OCI-LY3 (cell line): Measurements from ENCODE around the gene SCRN1.

Experiments used
- H2AFZ ChIP-seq: fragments of 200-600, 300-600 bp; shearing (Covaris generic); 2 replicates; pipeline ENCODE4 v1.6.0; 2014; ENCODE audit warnings: antibody characterized with exemption, low read depth, low read length
- H3K27ac ChIP-seq: fragments of 200-600, 300-600 bp; sonication (generic); 2 replicates; pipeline ENCODE4 v1.5.1; 2014; ENCODE audit warnings: mild to moderate bottlenecking, low read length, moderate library complexity, mixed read lengths
- H3K27me3 ChIP-seq: fragments of 200-600, 300-600 bp; sonication (generic); 2 replicates; pipeline ENCODE4 v1.6.1; 2014; ENCODE audit warnings: low read depth, low read length, mixed read lengths
- H3K36me3 ChIP-seq: fragments of 200-600, 300-600 bp; sonication (generic); replicated peaks from 2 replicates; pipeline ENCODE3; 2014; ENCODE audit warnings: low read depth, low read length, mixed read lengths
- H3K4me1 ChIP-seq: fragments of 300-600, 200-600 bp; sonication (generic); 2 replicates; pipeline ENCODE4 v1.6.1; 2014; ENCODE audit warnings: low read length, mixed read lengths
- H3K4me2 ChIP-seq: fragments of 200-600, 300-600 bp; sonication (generic); 2 replicates; pipeline ENCODE4 v1.6.1; 2014; ENCODE audit warnings: low read length, mixed read lengths
- H3K4me3 ChIP-seq: fragments of 300-600, 200-600 bp; sonication (generic); 2 replicates; pipeline ENCODE4 v1.5.1; 2014; ENCODE audit warnings: antibody characterized with exemption, mild to moderate bottlenecking, low read length, moderate library complexity
- H3K79me2 ChIP-seq: fragments of 300-600, 200-600 bp; shearing (Covaris generic); 2 replicates; pipeline ENCODE4 v1.6.1; 2014; ENCODE audit warnings: mild to moderate bottlenecking, low read length, mixed read lengths
- H3K9ac ChIP-seq: fragments of 300-600, 200-600 bp; shearing (Covaris generic); 2 replicates; pipeline ENCODE4 v1.6.0; 2014; ENCODE audit warnings: mild to moderate bottlenecking, low read length, moderate library complexity
- H3K9me3 ChIP-seq: fragments of 200-600, 300-600 bp; shearing (Covaris generic); 2 replicates; pipeline ENCODE4 v1.6.1; 2014; ENCODE audit warnings: low read length, mixed read lengths; ENCODE audit not compliant: insufficient read depth
- H4K20me1 ChIP-seq: fragments of 200-600, 300-600 bp; sonication (generic); 2 replicates; pipeline ENCODE4 v1.6.1; 2016; ENCODE audit warnings: low read length, mixed read lengths; ENCODE audit not compliant: insufficient read depth
- EZH2phosphoT487 ChIP-seq: fragments of 200-600 bp; shearing (Covaris generic); IDR thresholded peaks from 2 replicates; pipeline ENCODE4 v1.6.1; 2018; ENCODE audit warnings: antibody characterized with exemption, mixed run types, low read depth
- TF ChIP-seq, protein P1 (sequence below): fragments of 200-600, 300-600 bp; sonication (generic); IDR thresholded peaks from 2 replicates; pipeline ENCODE4 v1.5.1; 2014; ENCODE audit warnings: antibody characterized with exemption, low read length, low read depth

SCRN1 gene

DNA sequence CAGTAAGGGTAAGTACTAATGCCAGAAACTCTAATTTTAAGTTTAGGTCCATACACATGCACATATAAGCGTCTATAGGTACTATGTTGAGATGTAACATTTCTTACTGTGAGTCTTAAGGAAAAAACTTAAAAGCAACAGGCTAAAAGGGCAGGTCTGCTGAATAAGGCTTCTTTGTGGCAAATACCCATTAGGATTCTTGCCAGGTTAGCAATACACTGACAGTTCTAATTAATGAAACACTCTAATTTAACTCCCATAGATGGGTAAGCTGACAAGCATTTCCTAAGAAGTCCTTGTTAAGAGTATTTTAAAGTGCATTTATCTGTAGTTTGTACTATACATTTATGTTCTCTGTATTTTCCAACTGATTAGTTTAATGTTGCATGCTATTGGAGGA lies 14.0 kb downstream of the SCRN1 start:
- no peak overlapping the region for H3K27ac ChIP-seq
- TF ChIP-seq, protein P1, sequence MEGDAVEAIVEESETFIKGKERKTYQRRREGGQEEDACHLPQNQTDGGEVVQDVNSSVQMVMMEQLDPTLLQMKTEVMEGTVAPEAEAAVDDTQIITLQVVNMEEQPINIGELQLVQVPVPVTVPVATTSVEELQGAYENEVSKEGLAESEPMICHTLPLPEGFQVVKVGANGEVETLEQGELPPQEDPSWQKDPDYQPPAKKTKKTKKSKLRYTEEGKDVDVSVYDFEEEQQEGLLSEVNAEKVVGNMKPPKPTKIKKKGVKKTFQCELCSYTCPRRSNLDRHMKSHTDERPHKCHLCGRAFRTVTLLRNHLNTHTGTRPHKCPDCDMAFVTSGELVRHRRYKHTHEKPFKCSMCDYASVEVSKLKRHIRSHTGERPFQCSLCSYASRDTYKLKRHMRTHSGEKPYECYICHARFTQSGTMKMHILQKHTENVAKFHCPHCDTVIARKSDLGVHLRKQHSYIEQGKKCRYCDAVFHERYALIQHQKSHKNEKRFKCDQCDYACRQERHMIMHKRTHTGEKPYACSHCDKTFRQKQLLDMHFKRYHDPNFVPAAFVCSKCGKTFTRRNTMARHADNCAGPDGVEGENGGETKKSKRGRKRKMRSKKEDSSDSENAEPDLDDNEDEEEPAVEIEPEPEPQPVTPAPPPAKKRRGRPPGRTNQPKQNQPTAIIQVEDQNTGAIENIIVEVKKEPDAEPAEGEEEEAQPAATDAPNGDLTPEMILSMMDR, result no peak
- TF ChIP-seq EZH2phosphoT487, result no peak
- H3K9me3 ChIP-seq, result no peaks in the 10 kb centered on the region
- no peak overlapping the region for H2AFZ ChIP-seq
- H3K4me1 ChIP-seq, result no peaks in the 10 kb centered on the region
- H3K79me2 ChIP-seq, result no peaks in the 10 kb centered on the region
- no peak overlapping the region for H3K9ac ChIP-seq
- H3K4me2 ChIP-seq, result no peak overlapping the region
- H4K20me1 ChIP-seq, result no peaks in the 10 kb centered on the region
- no peak overlapping the region for H3K4me3 ChIP-seq
- H3K36me3 ChIP-seq, result no peaks in the 10 kb centered on the region
- H3K27me3 ChIP-seq, result no peaks in the 10 kb centered on the region

DNA sequence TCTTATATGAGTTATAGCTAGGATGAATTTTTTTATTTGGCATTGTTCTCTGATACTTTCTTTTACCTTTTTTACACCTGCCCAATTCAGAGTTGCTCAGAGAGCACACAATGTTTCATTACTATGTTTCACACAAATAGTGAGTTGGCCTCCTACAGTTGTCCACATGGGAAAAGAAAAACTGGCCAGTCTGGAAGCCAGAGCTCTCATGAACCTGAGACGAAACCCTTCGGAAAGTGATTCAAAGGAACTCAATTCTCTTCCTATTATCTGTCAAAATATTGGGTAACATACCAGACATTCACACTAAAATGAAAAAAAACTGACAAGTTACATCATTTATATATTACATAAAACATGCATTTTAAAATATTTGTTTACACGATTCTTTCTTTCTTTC lies 15.3 kb downstream of the SCRN1 start:
- H3K27ac ChIP-seq, result no peak overlapping the region
- H3K36me3 ChIP-seq, result no peaks in the 10 kb centered on the region
- H3K9me3 ChIP-seq, result no peaks in the 10 kb centered on the region
- no peaks in the 10 kb centered on the region for H3K27me3 ChIP-seq
- no peak overlapping the region for H3K4me2 ChIP-seq
- TF ChIP-seq EZH2phosphoT487, result no peak
- TF ChIP-seq, protein P1, result no peak
- no peak overlapping the region for H3K4me3 ChIP-seq
- H3K9ac ChIP-seq, result no peak overlapping the region
- H3K4me1 ChIP-seq, result no peaks in the 10 kb centered on the region
- H3K79me2 ChIP-seq, result no peaks in the 10 kb centered on the region
- no peaks in the 10 kb centered on the region for H4K20me1 ChIP-seq
- H2AFZ ChIP-seq, result no peak overlapping the region

DNA sequence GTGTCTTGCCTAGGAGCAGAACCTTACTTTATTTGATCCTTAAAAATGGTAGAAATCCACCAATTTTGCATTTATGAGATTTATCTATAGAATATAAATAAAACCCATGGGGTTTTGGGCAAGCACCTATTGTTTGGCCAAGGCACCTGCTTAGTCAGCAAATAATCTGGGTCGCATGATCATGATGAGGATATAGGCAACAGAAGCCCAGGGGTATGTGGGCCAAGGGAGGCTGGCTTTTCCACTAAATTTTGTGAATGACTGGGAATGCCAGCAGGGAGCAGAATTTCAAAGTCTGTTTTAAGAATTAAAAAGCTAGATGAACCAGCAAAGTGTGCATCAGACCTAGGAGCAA lies 17.3 kb downstream of the SCRN1 start:
- no peaks in the 10 kb centered on the region for H4K20me1 ChIP-seq

DNA sequence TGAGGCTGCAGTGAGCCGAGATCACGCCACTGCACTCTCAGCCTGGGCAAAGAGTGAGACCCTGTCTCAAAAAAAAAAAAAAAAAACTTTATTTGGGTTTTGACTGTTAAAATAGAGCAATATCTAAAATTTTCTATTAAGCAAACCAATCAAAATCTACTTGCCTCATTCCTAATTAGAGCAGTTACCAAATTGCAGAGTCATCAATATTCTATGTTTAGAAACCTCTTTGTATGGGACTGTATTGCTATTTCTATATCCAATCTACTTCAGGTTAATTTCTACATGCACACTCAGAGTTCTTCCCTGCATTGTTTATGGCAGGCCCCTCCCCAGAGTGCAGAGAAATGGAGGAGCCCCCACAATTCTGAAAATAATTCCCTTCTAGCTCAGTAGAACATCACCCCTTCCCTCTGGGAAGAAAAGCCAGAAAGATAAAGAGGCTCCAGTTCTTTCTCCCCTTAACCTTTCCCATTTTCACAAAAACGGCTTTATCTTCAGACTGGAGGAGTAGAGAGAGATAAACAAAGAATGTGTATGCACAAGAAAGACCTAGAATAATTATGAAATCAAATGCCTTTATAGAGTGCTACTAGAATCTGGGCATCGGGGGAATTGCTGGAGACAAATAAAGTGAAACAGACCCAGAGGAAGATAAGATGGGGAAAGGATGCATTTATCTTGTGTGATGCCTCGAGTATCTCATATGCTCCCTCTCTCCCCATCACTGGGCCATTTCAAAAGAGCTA lies 17.9 kb downstream of the SCRN1 start:
- Histone ChIP-seq H3K27ac (no peak overlapping the region), H3K4me3 (no peak overlapping the region), H3K9ac (no peak overlapping the region), H2AFZ (no peak overlapping the region), H3K27me3 (no peaks in the 10 kb centered on the region), H3K79me2 (no peaks in the 10 kb centered on the region), H4K20me1 (no peaks in the 10 kb centered on the region), H3K9me3 (no peaks in the 10 kb centered on the region), H3K36me3 (no peaks in the 10 kb centered on the region), H3K4me1 (no peaks in the 10 kb centered on the region), H3K4me2 (no peak overlapping the region)
- no peak for TF ChIP-seq EZH2phosphoT487
- TF ChIP-seq, protein P1, result no peak

More for the DNA sequence above, 17.3 kb downstream of the SCRN1 start:
- no peak overlapping the region for H2AFZ ChIP-seq
- H3K4me1 ChIP-seq, result no peaks in the 10 kb centered on the region
- no peak overlapping the region for H3K9ac ChIP-seq
- H3K27ac ChIP-seq, result no peak overlapping the region
- no peak overlapping the region for H3K4me3 ChIP-seq
- no peak overlapping the region for H3K4me2 ChIP-seq
- H3K27me3 ChIP-seq, result no peaks in the 10 kb centered on the region
- no peaks in the 10 kb centered on the region for H3K9me3 ChIP-seq
- no peaks in the 10 kb centered on the region for H3K36me3 ChIP-seq
- no peak for TF ChIP-seq EZH2phosphoT487
- TF ChIP-seq, protein P1, result no peak
- no peaks in the 10 kb centered on the region for H3K79me2 ChIP-seq
